Stimulated activated naive CD8-positive, alpha-beta T cell treated with anti-CD3 and anti-CD28 coated beads, Interleukin-15, Interleukin-2, amounts not matched to agents 100 ng/mL and 50 ng/mL, for 24 hours (primary cell): ENCODE measurements around the gene LONP2.
"Not testable (repeated sequence)": the region's sequence is repeated elsewhere in the genome, so short reads cannot be mapped to it uniquely, and the experiment has no call there.

Experiments
- H3K27ac Mint-ChIP-seq: one replicate; pipeline ENCODE4 v1.8.0; 2021; ENCODE audit warnings: mild to moderate bottlenecking, mixed read lengths
- H3K27me3 Mint-ChIP-seq: one replicate; pipeline ENCODE4 v1.8.0; 2021; ENCODE audit warnings: mixed read lengths
- H3K36me3 Mint-ChIP-seq: one replicate; pipeline ENCODE4 v1.8.0; 2021; ENCODE audit warnings: low read depth, mixed read lengths
- H3K4me1 Mint-ChIP-seq: one replicate; pipeline ENCODE4 v1.8.0; 2021; ENCODE audit warnings: low read depth, mixed read lengths
- H3K4me3 Mint-ChIP-seq: one replicate; pipeline ENCODE4 v1.8.0; 2021; ENCODE audit warnings: mild to moderate bottlenecking, mixed read lengths
- H3K9me3 Mint-ChIP-seq: one replicate; pipeline ENCODE4 v1.8.0; 2021; ENCODE audit warnings: mixed read lengths

LONP2 gene

GRCh38 chr16:48354877-48355855 is 111.1 kb downstream of the LONP2 start:
- no peaks in the 10 kb centered on the region for H3K9me3 Mint-ChIP-seq
- H3K36me3 Mint-ChIP-seq, result peaks cover 59% of the 10 kb centered on the region
- peaks cover 45% of the 10 kb centered on the region for H3K4me1 Mint-ChIP-seq
- peak overlapping the region; percentile 81 for H3K27ac Mint-ChIP-seq
- H3K4me3 Mint-ChIP-seq, result no peak overlapping the region
- no peaks in the 10 kb centered on the region for H3K27me3 Mint-ChIP-seq

DNA sequence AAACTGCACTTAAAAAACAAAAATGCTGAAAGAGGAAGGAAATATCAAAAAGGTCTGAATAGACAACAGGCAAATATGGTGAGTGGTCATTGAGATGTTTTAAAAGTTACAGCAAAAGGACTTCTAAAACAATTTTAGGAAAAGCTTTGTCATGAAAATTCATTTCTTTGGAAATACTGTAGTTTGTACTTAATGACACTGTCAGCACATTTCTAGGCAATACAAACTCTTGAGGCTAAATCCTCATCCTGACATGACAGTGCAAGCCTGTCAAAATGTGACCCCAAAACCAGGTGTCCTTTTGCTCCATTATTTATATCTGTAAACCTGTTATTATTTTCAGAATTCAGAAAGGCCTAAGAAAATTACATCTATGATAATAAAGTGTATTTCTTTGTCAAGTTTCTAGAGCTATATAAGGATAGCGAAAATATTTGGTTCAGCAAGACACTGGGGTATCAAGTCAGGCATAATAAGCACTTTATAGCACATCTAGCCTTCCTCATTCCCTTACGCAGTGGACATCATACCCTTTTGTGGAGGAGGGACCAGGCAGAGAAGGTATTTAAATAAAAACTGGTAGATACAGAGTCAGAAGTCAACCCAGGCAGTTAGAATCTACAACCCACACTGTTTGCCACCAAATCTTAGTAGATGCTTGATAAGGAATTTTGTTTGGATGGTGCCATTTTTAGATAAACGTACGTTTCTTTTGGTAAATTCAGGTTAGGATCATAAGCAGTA is 112.7 kb downstream of the LONP2 start:
- no peaks in the 10 kb centered on the region for H3K27me3 Mint-ChIP-seq
- no peak overlapping the region for H3K4me3 Mint-ChIP-seq
- H3K4me1 Mint-ChIP-seq, result peaks cover 52% of the 10 kb centered on the region
- H3K36me3 Mint-ChIP-seq, result peaks cover 46% of the 10 kb centered on the region
- H3K27ac Mint-ChIP-seq, result no peak overlapping the region
- H3K9me3 Mint-ChIP-seq, result no peaks in the 10 kb centered on the region

DNA sequence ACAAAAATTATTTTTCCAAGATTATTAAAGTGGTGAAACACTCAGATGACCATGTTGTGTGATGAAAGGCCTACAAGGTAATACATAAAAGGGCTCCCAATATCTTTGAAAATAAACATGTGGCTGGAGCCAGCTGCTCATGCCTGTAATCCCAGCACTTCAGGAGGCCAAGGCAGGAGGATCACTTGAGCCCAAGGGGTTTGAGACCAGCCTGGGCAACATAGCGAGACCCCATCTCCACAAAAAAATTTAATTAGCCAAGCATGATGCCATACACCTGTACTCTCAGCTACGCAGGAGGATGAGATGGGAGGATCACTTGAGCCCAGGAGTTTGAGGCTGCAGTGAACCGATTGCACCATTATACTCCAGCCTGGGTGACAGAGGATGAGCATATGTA is 114.3 kb downstream of the LONP2 start:
- Mint-ChIP-seq H3K27me3 (no peaks in the 10 kb centered on the region), H3K27ac (no peak overlapping the region), H3K9me3 (no peaks in the 10 kb centered on the region), H3K4me3 (no peak overlapping the region), H3K4me1 (peaks cover 53% of the 10 kb centered on the region), H3K36me3 (peaks cover 40% of the 10 kb centered on the region)

GRCh38 chr16:48359983-48360382 is 115.9 kb downstream of the LONP2 start:
- Mint-ChIP-seq H3K27me3 (no peaks in the 10 kb centered on the region), H3K4me3 (no peak overlapping the region), H3K36me3 (peaks cover 30% of the 10 kb centered on the region), H3K9me3 (no peaks in the 10 kb centered on the region), H3K4me1 (peaks cover 47% of the 10 kb centered on the region), H3K27ac (no peak overlapping the region)

DNA sequence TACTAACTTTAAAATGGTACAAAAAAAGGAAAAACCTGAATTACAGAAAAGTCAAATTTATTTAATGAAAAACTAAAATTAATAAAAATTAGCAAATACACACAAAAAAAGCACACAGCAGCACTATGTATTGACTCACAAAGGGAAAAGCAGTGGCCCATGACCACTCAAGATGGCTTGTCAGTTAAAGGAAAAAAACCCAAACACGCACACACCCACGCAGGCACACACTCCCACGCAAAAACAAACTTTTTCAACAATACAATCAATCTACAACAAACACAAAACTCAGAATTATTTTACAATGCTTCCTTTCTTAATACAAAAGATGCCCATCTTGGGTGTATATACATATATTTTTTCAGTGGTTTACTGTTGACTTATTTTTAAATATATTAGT is 116.9 kb downstream of the LONP2 start:
- Mint-ChIP-seq H3K4me1 (peaks cover 45% of the 10 kb centered on the region), H3K27me3 (no peaks in the 10 kb centered on the region), H3K36me3 (peaks cover 23% of the 10 kb centered on the region), H3K4me3 (no peak overlapping the region), H3K9me3 (no peaks in the 10 kb centered on the region), H3K27ac (no peak overlapping the region)

DNA sequence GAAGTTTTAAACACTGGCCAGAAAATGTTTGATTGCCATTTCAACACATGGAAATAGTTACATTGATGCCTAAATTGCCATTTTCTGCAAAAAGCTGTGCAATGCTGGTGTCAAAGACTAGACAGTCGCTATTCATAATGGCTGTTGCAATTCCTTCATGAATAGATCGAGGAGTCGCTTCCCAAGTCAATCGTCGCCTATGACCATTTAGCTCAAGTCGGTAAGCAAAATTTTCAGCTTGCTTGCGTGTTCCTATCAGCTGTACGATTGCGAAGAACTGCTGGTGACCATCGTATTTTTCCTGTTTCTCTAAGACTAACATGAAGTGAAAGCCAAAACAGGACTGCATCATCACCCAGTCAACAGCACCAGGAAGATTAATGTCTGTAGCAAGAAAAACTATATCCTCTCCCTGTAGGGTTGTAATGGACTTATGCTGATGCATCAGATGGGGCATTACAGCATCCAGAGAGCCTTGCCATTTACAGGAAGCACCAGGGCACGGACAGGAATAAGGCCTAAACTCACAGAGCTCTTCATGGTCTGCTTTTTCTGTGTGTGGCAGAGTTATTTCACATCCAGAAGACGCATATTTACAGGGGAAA is 117.5 kb downstream of the LONP2 start:
- peaks cover 47% of the 10 kb centered on the region for H3K4me1 Mint-ChIP-seq
- H3K27ac Mint-ChIP-seq, result no peak overlapping the region
- H3K9me3 Mint-ChIP-seq, result no peaks in the 10 kb centered on the region
- H3K27me3 Mint-ChIP-seq, result no peaks in the 10 kb centered on the region
- peaks cover 19% of the 10 kb centered on the region for H3K36me3 Mint-ChIP-seq
- no peak overlapping the region for H3K4me3 Mint-ChIP-seq

DNA sequence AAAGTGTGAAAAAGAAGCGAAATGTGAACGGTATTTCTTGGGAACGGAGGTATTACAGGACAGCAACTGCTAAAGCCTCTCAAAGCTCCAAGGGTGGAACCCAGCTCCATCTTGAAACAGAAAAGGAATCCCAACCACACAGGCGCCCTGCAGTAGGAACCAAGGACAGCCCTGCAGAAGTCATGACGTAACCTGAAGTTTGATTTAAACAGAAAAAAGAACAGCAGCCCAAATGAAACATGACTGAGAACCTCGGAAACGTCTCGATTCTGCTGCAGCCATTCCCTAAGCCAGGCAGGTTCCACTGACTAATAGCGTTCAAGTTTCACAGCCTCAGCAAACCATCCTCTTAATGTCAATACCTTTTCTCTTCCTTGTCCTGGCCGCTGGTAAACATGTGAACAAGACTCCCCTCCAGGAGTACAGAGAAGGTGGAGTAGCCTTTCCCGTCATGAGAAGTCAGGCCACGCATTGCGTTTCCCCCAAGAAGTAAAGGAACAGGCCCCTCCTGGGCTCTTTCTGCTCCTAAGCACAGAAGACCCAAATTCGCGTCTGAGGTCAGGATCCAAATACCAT is 121.0 kb downstream of the LONP2 start:
- peaks cover 67% of the 10 kb centered on the region for H3K4me1 Mint-ChIP-seq

GRCh38 chr16:48365601-48366164 is 121.6 kb downstream of the LONP2 start:
- Mint-ChIP-seq H3K27me3 (no peaks in the 10 kb centered on the region), H3K36me3 (peaks cover 7% of the 10 kb centered on the region), H3K9me3 (no peaks in the 10 kb centered on the region), H3K4me3 (peak overlapping the region; percentile 92), H3K4me1 (peaks cover 62% of the 10 kb centered on the region), H3K27ac (peak overlapping the region; percentile 98)

More for the DNA sequence above, 121.0 kb downstream of the LONP2 start:
- Mint-ChIP-seq H3K36me3 (peaks cover 9% of the 10 kb centered on the region), H3K4me3 (peak overlapping the region; percentile 84), H3K9me3 (no peaks in the 10 kb centered on the region), H3K27ac (peak overlapping the region; percentile 75), H3K27me3 (no peaks in the 10 kb centered on the region)

DNA sequence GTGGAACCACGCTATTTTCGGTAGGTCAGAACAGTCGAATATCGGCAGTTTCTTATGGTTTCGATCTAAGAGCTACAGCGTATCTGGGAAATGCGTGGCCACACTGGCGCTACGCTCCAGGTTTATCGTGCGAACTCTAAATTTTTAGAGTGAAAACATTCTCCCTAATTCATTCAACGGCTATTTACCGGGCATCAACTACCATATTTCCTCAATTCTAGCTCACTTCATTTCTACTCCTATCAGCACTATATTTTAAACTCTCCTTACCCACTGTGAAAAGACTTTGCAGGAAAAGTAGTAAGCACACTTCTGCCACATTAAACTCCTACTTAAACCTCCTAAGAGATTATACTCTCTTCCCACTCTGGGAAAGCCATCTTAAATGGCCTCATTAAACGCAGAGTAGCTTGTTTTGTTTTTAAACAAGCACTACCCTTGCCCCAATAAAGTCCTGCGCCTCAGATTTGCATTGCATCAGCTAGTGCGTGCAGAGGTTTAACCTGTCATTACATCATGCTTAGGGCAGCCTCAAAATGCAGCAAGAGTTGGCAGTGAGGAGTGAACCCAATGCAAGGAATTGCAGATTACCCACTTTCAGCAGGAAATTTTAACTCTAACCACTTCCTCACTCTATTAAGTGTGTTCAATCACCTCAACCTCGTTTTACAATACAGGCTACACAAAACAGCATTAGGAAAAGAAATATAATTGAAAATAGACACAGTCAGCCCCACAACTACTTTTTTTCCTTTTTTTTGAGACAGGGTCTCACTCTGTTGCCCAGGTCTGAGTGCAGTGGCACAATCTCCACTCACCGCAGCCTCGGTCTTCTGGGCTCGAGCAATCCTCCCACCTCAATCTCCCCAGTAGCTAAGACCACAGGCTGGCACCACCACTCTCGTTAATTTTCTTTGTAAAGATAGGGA is 122.3 kb downstream of the LONP2 start:
- H3K4me3 Mint-ChIP-seq, result peak overlapping the region; percentile 92
- H3K36me3 Mint-ChIP-seq, result peaks cover 5% of the 10 kb centered on the region
- H3K4me1 Mint-ChIP-seq, result peaks cover 58% of the 10 kb centered on the region
- no peaks in the 10 kb centered on the region for H3K27me3 Mint-ChIP-seq
- H3K9me3 Mint-ChIP-seq, result no peaks in the 10 kb centered on the region
- peak overlapping the region; percentile 98 for H3K27ac Mint-ChIP-seq

DNA sequence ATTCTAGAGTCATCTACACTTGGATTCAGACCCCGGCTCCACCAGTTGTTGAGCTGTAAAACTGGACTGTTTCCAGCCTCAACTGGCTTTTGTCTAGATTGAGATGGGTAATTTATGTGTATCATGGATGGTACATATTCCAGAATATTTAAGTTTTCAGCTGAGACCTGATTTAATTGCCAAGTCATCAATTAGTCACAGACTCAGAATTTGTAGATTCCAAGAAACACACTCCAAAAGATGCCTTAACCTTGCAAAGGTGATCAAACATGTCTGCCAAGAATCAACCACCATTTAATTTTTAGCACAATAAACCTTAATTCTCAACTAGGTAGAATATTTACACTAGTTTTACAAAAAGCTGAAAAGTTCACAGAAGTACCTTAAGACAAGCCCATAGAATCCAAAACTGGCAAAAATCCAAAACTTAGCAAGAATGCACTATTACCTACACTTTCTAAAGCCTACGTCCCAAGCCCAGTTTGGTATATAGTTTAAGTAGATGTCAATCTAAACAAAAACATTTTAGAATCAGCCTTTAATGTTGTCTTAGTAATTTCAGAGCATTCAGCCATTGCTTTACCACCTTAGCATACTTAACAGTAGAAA is 123.4 kb downstream of the LONP2 start:
- Mint-ChIP-seq H3K9me3 (no peaks in the 10 kb centered on the region), H3K27ac (peak overlapping the region; percentile 98), H3K4me3 (no peak overlapping the region), H3K4me1 (peaks cover 53% of the 10 kb centered on the region), H3K36me3 (peaks cover 5% of the 10 kb centered on the region), H3K27me3 (no peaks in the 10 kb centered on the region)

DNA sequence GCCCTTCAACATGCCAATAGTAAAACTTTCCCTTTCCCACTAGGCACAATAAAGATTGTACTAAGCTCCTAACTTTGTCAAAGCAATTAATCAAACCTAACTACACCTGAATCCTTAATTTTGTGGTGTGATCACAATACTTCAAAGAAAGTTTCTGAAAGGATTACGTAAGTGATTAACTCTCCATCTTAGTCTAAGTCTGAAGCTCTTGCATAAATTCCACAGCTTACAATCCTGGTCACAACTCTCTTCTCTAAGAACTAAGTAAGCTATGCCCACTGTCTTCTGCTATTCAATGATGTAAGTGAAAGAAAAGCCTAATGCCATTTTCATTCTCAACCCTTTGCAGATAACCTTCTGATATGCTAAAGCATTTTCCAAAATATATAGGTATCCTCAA is 125.7 kb downstream of the LONP2 start:
- no peak overlapping the region for H3K4me3 Mint-ChIP-seq
- no peak overlapping the region for H3K27ac Mint-ChIP-seq
- no peaks in the 10 kb centered on the region for H3K27me3 Mint-ChIP-seq
- peaks cover 43% of the 10 kb centered on the region for H3K4me1 Mint-ChIP-seq
- no peaks in the 10 kb centered on the region for H3K9me3 Mint-ChIP-seq
- no peaks in the 10 kb centered on the region for H3K36me3 Mint-ChIP-seq

DNA sequence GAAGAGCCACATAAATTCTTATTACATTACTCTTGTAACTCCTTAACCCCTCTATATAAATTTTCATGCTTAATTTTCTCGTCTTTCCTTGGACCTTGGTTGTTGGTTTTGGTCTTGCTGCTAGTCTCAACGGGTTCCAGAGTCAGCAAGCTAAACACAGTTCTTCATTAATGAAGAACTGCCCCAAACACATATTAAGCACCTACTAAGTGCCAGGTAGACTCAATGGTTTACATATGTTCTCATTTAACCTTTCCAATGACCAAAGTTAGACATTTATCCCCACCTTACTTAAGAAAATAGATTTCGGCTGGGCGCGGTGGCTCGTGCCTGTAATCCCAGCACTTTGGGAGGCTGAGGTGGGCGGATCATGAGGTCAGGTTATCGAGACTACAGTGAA is 126.1 kb downstream of the LONP2 start:
- Mint-ChIP-seq H3K27ac (no peak overlapping the region), H3K4me1 (peaks cover 38% of the 10 kb centered on the region), H3K27me3 (no peaks in the 10 kb centered on the region), H3K9me3 (no peaks in the 10 kb centered on the region), H3K4me3 (no peak overlapping the region), H3K36me3 (no peaks in the 10 kb centered on the region)

GRCh38 chr16:48370668-48371392 is 126.7 kb downstream of the LONP2 start:
- not testable (repeated sequence) for H3K9me3 Mint-ChIP-seq, H3K27me3 Mint-ChIP-seq, H3K27ac Mint-ChIP-seq, H3K4me3 Mint-ChIP-seq, H3K36me3 Mint-ChIP-seq
- H3K4me1 Mint-ChIP-seq, result peaks cover 33% of the 10 kb centered on the region
